H9 (cell line): ENCODE data around the gene SELENOH. TPM values are rescaled to one million over a fixed set of nuclear protein-coding genes. Genes with fewer than 3 reads are reported as not detected.
A peak's percentile ranks its signal among the peaks of the same experiment; 100 is the strongest.
"Not testable (repeated sequence)": the region's sequence is repeated elsewhere in the genome, so short reads cannot be mapped to it uniquely, and the experiment has no call there.

Experiments used
- DNase-seq: peaks from one replicate; pipeline ENCODE4 v3.0.0-alpha.2; 2017
- H2AFZ ChIP-seq: one replicate; pipeline ENCODE4 v1.6.1; 2013; ENCODE audit warnings: mild to moderate bottlenecking, low read length, control low read depth, moderate library complexity
- H2AK5ac ChIP-seq: 2 replicates; pipeline ENCODE4 v1.6.1; 2013; ENCODE audit warnings: low read length, control low read depth, mixed read lengths; ENCODE audit not compliant: insufficient read length
- H2BK120ac ChIP-seq: one replicate; pipeline ENCODE4 v1.6.1; 2013; ENCODE audit warnings: low read depth, mild to moderate bottlenecking, low read length, control low read depth, inconsistent platforms; ENCODE audit not compliant: poor library complexity, severe bottlenecking
- H2BK12ac ChIP-seq: 2 replicates; pipeline ENCODE4 v1.6.1; 2013; ENCODE audit warnings: low read length, control low read depth, mixed read lengths, low read depth; ENCODE audit not compliant: insufficient read length
- H2BK15ac ChIP-seq: 2 replicates; pipeline ENCODE4 v1.6.1; 2013; ENCODE audit warnings: low read depth, low read length, control low read depth
- H2BK20ac ChIP-seq: one replicate; pipeline ENCODE4 v1.6.1; 2013; ENCODE audit warnings: low read depth, mild to moderate bottlenecking, low read length, control low read depth, inconsistent platforms; ENCODE audit not compliant: poor library complexity, severe bottlenecking
- H2BK5ac ChIP-seq: 2 replicates; pipeline ENCODE4 v1.6.1; 2013; ENCODE audit warnings: low read length, control low read depth, mixed read lengths; ENCODE audit not compliant: insufficient read length
- H3K14ac ChIP-seq: 2 replicates; pipeline ENCODE4 v1.6.1; 2013; ENCODE audit warnings: low read length, control low read depth; ENCODE audit not compliant: insufficient read depth
- H3K18ac ChIP-seq: 2 replicates; pipeline ENCODE4 v1.6.1; 2013; ENCODE audit warnings: low read depth, mild to moderate bottlenecking, mixed read lengths, low read length, control low read depth; ENCODE audit not compliant: insufficient read length
- H3K23ac ChIP-seq: 2 replicates; pipeline ENCODE4 v1.6.1; 2013; ENCODE audit warnings: low read length, control low read depth, mixed read lengths, low read depth; ENCODE audit not compliant: insufficient read length
- H3K23me2 ChIP-seq: 2 replicates; pipeline ENCODE4 v1.6.1; 2013; ENCODE audit warnings: low read depth, mild to moderate bottlenecking, mixed read lengths, low read length, control low read depth; ENCODE audit not compliant: insufficient read length, poor library complexity, severe bottlenecking
- H3K27ac ChIP-seq: 2 replicates; pipeline ENCODE4 v1.5.1; 2013; ENCODE audit warnings: low read length, control low read depth, mixed read lengths, low read depth; ENCODE audit not compliant: insufficient read length
- H3K27me3 ChIP-seq: 2 replicates; pipeline ENCODE4 v1.6.1; 2013; ENCODE audit warnings: low read length, control low read depth, inconsistent platforms; ENCODE audit not compliant: insufficient read depth
- H3K4ac ChIP-seq: 2 replicates; pipeline ENCODE4 v1.6.1; 2013; ENCODE audit warnings: low read depth, mild to moderate bottlenecking, control low read depth, inconsistent platforms, low read length, moderate library complexity
- H3K4me1 ChIP-seq: 2 replicates; pipeline ENCODE4 v1.6.1; 2013; ENCODE audit warnings: low read length, control low read depth, inconsistent platforms; ENCODE audit not compliant: insufficient read depth
- H3K4me2 ChIP-seq: 2 replicates; pipeline ENCODE4 v1.6.1; 2013; ENCODE audit warnings: low read length, control low read depth, mixed read lengths; ENCODE audit not compliant: insufficient read length, insufficient read depth
- H3K56ac ChIP-seq: 2 replicates; pipeline ENCODE4 v1.6.1; 2013; ENCODE audit warnings: low read depth, mild to moderate bottlenecking, mixed read lengths, low read length, control low read depth; ENCODE audit not compliant: insufficient read length
- H3K79me1 ChIP-seq: 2 replicates; pipeline ENCODE4 v1.6.1; 2013; ENCODE audit warnings: low read depth, mild to moderate bottlenecking, moderate library complexity, low read length, control low read depth, inconsistent platforms; ENCODE audit not compliant: insufficient read depth, poor library complexity, severe bottlenecking
- H3K79me2 ChIP-seq: 2 replicates; pipeline ENCODE4 v1.6.1; 2013; ENCODE audit warnings: low read length, control low read depth, inconsistent platforms; ENCODE audit not compliant: insufficient read depth
- H3K9ac ChIP-seq: 2 replicates; pipeline ENCODE4 v1.6.1; 2013; ENCODE audit warnings: low read length, control low read depth, mixed read lengths; ENCODE audit not compliant: insufficient read length; ENCODE audit errors: extremely low read depth
- H3K9me3 ChIP-seq: one replicate; pipeline ENCODE4 v1.6.1; 2013; ENCODE audit warnings: low read depth, low read length, inconsistent platforms; ENCODE audit not compliant: control insufficient read depth
- H3T11ph ChIP-seq: one replicate; pipeline ENCODE4 v1.6.1; 2013; ENCODE audit warnings: mild to moderate bottlenecking, low read length, control low read depth, inconsistent platforms
- H4K20me1 ChIP-seq: one replicate; pipeline ENCODE4 v1.6.1; 2013; ENCODE audit not compliant: control insufficient read depth, insufficient read length, insufficient read depth
- H4K5ac ChIP-seq: 2 replicates; pipeline ENCODE4 v1.6.1; 2013; ENCODE audit warnings: low read depth, mild to moderate bottlenecking, mixed read lengths, low read length, control low read depth; ENCODE audit not compliant: insufficient read length
- H4K8ac ChIP-seq: replicated peaks from 2 replicates; pipeline ENCODE4 v1.6.1; 2013; ENCODE audit warnings: low read length, control low read depth, mixed read lengths, low read depth; ENCODE audit not compliant: insufficient read length
- H4K91ac ChIP-seq: 2 replicates; pipeline ENCODE4 v1.6.1; 2013; ENCODE audit warnings: low read depth, mild to moderate bottlenecking, moderate library complexity, mixed read lengths, low read length, control low read depth; ENCODE audit not compliant: insufficient read length
- H3K27ac Mint-ChIP-seq, 3 experiments: 2 replicates in 2 of 3; 3 replicates in 1 of 3; pipeline ENCODE4 v1.8.0; 2020 to 2021; ENCODE audit warnings: mixed read lengths in 3 of 3, mild to moderate bottlenecking in 1 of 3, moderate library complexity in 1 of 3
- H3K27me3 Mint-ChIP-seq: 2 replicates; pipeline ENCODE4 v1.8.0; 2021; ENCODE audit warnings: low read depth, mild to moderate bottlenecking, moderate library complexity, mixed read lengths
- H3K36me3 Mint-ChIP-seq, 3 experiments: 2 replicates in 2 of 3; 3 replicates in 1 of 3; pipeline ENCODE4 v1.8.0; 2020 to 2021; ENCODE audit warnings: low read depth in 3 of 3, mixed read lengths in 3 of 3; ENCODE audit not compliant: insufficient read depth in 1 of 3
- H3K4me1 Mint-ChIP-seq, 2 experiments: 2 replicates each; pipeline ENCODE4 v1.8.0; 2020; ENCODE audit warnings: mixed read lengths in 2 of 2
- H3K4me3 Mint-ChIP-seq, 2 experiments: 2 replicates in 1 of 2; 3 replicates in 1 of 2; pipeline ENCODE4 v1.8.0; 2020 to 2021; ENCODE audit warnings: mild to moderate bottlenecking in 2 of 2, mixed read lengths in 2 of 2, moderate library complexity in 1 of 2
- H3K9me3 Mint-ChIP-seq, 2 experiments: 2 replicates in 1 of 2; 3 replicates in 1 of 2; pipeline ENCODE4 v1.8.0; 2020; ENCODE audit warnings: mild to moderate bottlenecking in 2 of 2, mixed read lengths in 2 of 2, moderate library complexity in 1 of 2
- WGBS: extraction: QIAGEN DNeasy Blood & Tissue Kit; methylation state at CpG from one replicate; pipeline ENCODE4 v1.1.7; 2013; ENCODE audit warnings: missing lambda C conversion rate, low lambda C conversion rate, mixed read lengths; ENCODE audit not compliant: insufficient read length; ENCODE audit errors: extremely low coverage; 5-methylcytosine and 5-hydroxymethylcytosine counted together
- total RNA-seq: library from RNA; stranded (reverse); gene quantifications from 2 replicates; pipeline ENCODE4 v1.2.1, GENCODE V29; 2021
- TF ChIP-seq, protein P1 (sequence below): fragments of 200-600 bp; sonication (generic); conservative IDR thresholded peaks from 3 replicates; pipeline ENCODE4 v1.8.0; 2021; ENCODE audit warnings: antibody characterized with exemption, mild to moderate bottlenecking

The SELENOH gene
- total RNA-seq, 1 experiment from 2014 or later, result 251 TPM

- H3K9ac ChIP-seq, result no peak overlapping the region
- peaks cover 21% of the 10 kb centered on the region; the same call in 1 of the 2 replicates for H3K79me2 ChIP-seq
- no CpG with 5 or more reads among the region's 2 CpGs for WGBS
- H3K9me3 ChIP-seq, result no peaks in the 10 kb centered on the region
- H3K23me2 ChIP-seq, result no peaks in the 10 kb centered on the region
- DNase-seq, result no peak
- TF ChIP-seq, protein P1, sequence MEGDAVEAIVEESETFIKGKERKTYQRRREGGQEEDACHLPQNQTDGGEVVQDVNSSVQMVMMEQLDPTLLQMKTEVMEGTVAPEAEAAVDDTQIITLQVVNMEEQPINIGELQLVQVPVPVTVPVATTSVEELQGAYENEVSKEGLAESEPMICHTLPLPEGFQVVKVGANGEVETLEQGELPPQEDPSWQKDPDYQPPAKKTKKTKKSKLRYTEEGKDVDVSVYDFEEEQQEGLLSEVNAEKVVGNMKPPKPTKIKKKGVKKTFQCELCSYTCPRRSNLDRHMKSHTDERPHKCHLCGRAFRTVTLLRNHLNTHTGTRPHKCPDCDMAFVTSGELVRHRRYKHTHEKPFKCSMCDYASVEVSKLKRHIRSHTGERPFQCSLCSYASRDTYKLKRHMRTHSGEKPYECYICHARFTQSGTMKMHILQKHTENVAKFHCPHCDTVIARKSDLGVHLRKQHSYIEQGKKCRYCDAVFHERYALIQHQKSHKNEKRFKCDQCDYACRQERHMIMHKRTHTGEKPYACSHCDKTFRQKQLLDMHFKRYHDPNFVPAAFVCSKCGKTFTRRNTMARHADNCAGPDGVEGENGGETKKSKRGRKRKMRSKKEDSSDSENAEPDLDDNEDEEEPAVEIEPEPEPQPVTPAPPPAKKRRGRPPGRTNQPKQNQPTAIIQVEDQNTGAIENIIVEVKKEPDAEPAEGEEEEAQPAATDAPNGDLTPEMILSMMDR, result no peak
- no peak overlapping the region for H2BK20ac ChIP-seq
- no peaks in the 10 kb centered on the region for H3K27me3 ChIP-seq
- H4K20me1 ChIP-seq, result no peaks in the 10 kb centered on the region
- H2BK120ac ChIP-seq, result no peak overlapping the region
- no peak overlapping the region for H2BK5ac ChIP-seq
- no peak overlapping the region for H4K91ac ChIP-seq
- H3K4me2 ChIP-seq, result peak overlapping the region; percentile 74
- no peaks in the 10 kb centered on the region for H3K79me1 ChIP-seq
- H3K4me1 Mint-ChIP-seq, result peaks cover 13 to 22% of the 10 kb centered on the region in 2 experiments
- H2AK5ac ChIP-seq, result no peak overlapping the region
- no peaks in the 10 kb centered on the region for H3K27me3 Mint-ChIP-seq
- H3K4ac ChIP-seq, result no peak overlapping the region
- H4K8ac ChIP-seq, result no peak overlapping the region
- H3T11ph ChIP-seq, result no peak overlapping the region
- no peak overlapping the region for H3K14ac ChIP-seq
- H3K56ac ChIP-seq, result no peak overlapping the region
- peaks cover 27 to 31% (median 27%) of the 10 kb centered on the region in 3 experiments for H3K36me3 Mint-ChIP-seq
- H3K4me3 Mint-ChIP-seq, result peak overlapping the region; percentile 100
- H3K18ac ChIP-seq, result no peak overlapping the region
- H4K5ac ChIP-seq, result no peak overlapping the region
- H3K27ac Mint-ChIP-seq, result no peak overlapping the region
- H3K23ac ChIP-seq, result no peak overlapping the region
- peaks cover 10 to 12% of the 10 kb centered on the region in 2 experiments; a peak in 4 of 5 replicates for H3K9me3 Mint-ChIP-seq
- no peak overlapping the region for H2BK12ac ChIP-seq
- H2AFZ ChIP-seq, result no peak overlapping the region
- no peaks in the 10 kb centered on the region for H3K4me1 ChIP-seq
- no peak overlapping the region for H2BK15ac ChIP-seq
- H3K27ac ChIP-seq, result no peak overlapping the region
Observed at GRCh38 chr11:57713835-57714234, 27.5 kb upstream of the SELENOH start.

GRCh38 chr11:57716726-57717125 is 24.6 kb upstream of the SELENOH start:
- H3K4me1 ChIP-seq, H4K91ac ChIP-seq, H3K23ac ChIP-seq, H4K20me1 ChIP-seq, H4K5ac ChIP-seq, H3K4me2 ChIP-seq, H3K9me3 ChIP-seq, H2AFZ ChIP-seq, H3K27me3 ChIP-seq, H3K14ac ChIP-seq, H3K27ac Mint-ChIP-seq, H3K56ac ChIP-seq, H3K27ac ChIP-seq, H3K4me3 Mint-ChIP-seq, H3K23me2 ChIP-seq, H3K79me1 ChIP-seq, H3K27me3 Mint-ChIP-seq, H2BK120ac ChIP-seq, H2BK12ac ChIP-seq, H3K4ac ChIP-seq, H2BK5ac ChIP-seq, H4K8ac ChIP-seq, H2AK5ac ChIP-seq, H3K9ac ChIP-seq, DNase-seq, H2BK20ac ChIP-seq, H3T11ph ChIP-seq, H3K18ac ChIP-seq, H2BK15ac ChIP-seq: not testable (repeated sequence)
- WGBS, result no CpG with 5 or more reads among the region's 34 CpGs
- H3K4me1 Mint-ChIP-seq, result peaks cover 10 to 13% of the 10 kb centered on the region in 2 experiments
- H3K36me3 Mint-ChIP-seq, result peaks cover 28 to 35% (median 35%) of the 10 kb centered on the region in 3 experiments
- H3K79me2 ChIP-seq, result peaks cover 24% of the 10 kb centered on the region; the same call in 1 of the 2 replicates
- peaks cover 10 to 12% of the 10 kb centered on the region in 2 experiments; a peak in 4 of 5 replicates for H3K9me3 Mint-ChIP-seq
